Measurements from ENCODE around the gene IQSEC2. TPM values are rescaled to one million over a fixed set of nuclear protein-coding genes. Genes with fewer than 3 reads are reported as not detected.

Gene IQSEC2
- total RNA-seq, 1 experiment from 2014 or later, result not detected

DNA sequence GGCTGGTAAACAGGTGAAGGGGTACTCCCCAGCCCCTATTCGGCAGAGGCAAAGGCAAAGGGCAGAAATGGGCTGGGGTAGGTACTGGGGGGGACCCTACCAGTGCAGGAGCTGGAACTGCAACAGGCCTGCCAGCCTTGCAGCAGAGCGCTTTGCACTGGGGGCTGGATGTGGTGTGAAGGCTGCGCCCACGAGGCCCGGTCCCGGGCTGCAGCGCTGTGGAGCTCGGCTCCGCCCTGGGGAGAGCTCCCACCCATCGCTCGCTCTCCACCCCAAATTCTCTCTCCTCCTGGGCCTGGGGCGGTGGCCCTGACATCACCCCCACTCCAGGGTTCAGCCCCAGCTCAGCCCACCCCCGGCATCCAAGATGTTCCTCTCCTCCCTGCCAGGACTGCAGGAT, 24.2 kb downstream of the IQSEC2 start:
- Histone ChIP-seq H3K9ac (ENCODE audit: low read length) (no peak overlapping the region), H3K4me3 (ENCODE audit: low read length) (no peak overlapping the region), H3K4me2 (ENCODE audit: low read depth, low read length, poor library complexity, severe bottlenecking) (no peak overlapping the region), H3K4me1 (ENCODE audit: low read length) (no peaks in the 10 kb centered on the region), H3K27me3 (ENCODE audit: low read length) (no peaks in the 10 kb centered on the region), H3K27ac (ENCODE audit: low read length) (no peak overlapping the region), H3K79me2 (ENCODE audit: low read length) (no peaks in the 10 kb centered on the region), H3K36me3 (ENCODE audit: insufficient read depth, low read length) (no peaks in the 10 kb centered on the region), H2AFZ (ENCODE audit: low read length) (no peak overlapping the region), H3K9me2 (replicated peaks; ENCODE audit: insufficient read depth, low read length) (no peaks in the 10 kb centered on the region), H4K20me1 (ENCODE audit: insufficient read depth, low read depth, low read length) (no peaks in the 10 kb centered on the region), H3K9me3 (ENCODE audit: low read length) (no peaks in the 10 kb centered on the region)
- no peak for DNase-seq

DNA sequence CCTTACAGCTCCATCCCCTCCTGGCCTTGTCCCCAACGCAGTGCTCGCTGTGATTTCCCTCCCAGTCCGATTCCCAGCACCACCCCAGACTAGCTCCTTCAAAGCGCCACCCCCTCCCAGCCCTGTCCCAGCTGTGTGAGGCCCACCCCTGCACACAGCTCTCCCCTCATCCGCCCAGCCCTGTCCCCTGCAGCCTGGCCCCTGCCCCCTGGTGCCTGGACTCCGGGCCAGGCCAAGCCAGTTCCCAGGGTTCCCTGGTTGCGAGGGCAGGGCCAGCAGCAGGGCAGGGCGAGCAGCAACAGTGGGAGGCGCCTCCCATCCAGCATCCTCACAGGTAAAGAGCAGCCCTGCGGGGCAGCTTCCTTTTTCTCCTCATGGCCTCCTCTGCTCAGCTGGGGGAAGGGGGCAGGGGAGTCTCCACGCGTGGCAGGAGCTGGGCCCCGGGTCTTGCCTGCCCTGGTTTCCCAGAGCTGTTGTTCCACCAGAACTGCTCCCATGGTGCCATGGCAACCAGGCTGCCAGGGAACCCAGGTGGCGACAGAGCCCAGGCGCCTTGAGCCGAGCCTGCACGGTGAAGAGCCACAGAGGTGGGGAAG, 24.8 kb downstream of the IQSEC2 start:
- Histone ChIP-seq H4K20me1 (ENCODE audit: insufficient read depth, low read depth, low read length) (no peaks in the 10 kb centered on the region), H3K9me2 (replicated peaks; ENCODE audit: insufficient read depth, low read length) (no peaks in the 10 kb centered on the region), H3K4me1 (ENCODE audit: low read length) (no peaks in the 10 kb centered on the region), H3K79me2 (ENCODE audit: low read length) (no peaks in the 10 kb centered on the region), H3K27ac (ENCODE audit: low read length) (no peak overlapping the region), H2AFZ (ENCODE audit: low read length) (no peak overlapping the region), H3K36me3 (ENCODE audit: insufficient read depth, low read length) (no peaks in the 10 kb centered on the region), H3K4me3 (ENCODE audit: low read length) (no peak overlapping the region), H3K9me3 (ENCODE audit: low read length) (no peaks in the 10 kb centered on the region), H3K4me2 (ENCODE audit: low read depth, low read length, poor library complexity, severe bottlenecking) (no peak overlapping the region), H3K27me3 (ENCODE audit: low read length) (no peaks in the 10 kb centered on the region), H3K9ac (ENCODE audit: low read length) (no peak overlapping the region)
- DNase-seq, result no peak

- Histone ChIP-seq H2AFZ (ENCODE audit: low read length) (no peak overlapping the region), H3K79me2 (ENCODE audit: low read length) (no peaks in the 10 kb centered on the region), H3K4me1 (ENCODE audit: low read length) (no peaks in the 10 kb centered on the region), H3K4me2 (ENCODE audit: low read depth, low read length, poor library complexity, severe bottlenecking) (no peak overlapping the region), H3K4me3 (ENCODE audit: low read length) (no peak overlapping the region), H3K27me3 (ENCODE audit: low read length) (no peaks in the 10 kb centered on the region), H3K27ac (ENCODE audit: low read length) (no peak overlapping the region), H3K9ac (ENCODE audit: low read length) (no peak overlapping the region), H3K9me2 (replicated peaks; ENCODE audit: insufficient read depth, low read length) (no peaks in the 10 kb centered on the region), H3K9me3 (ENCODE audit: low read length) (no peaks in the 10 kb centered on the region), H4K20me1 (ENCODE audit: insufficient read depth, low read depth, low read length) (no peaks in the 10 kb centered on the region), H3K36me3 (ENCODE audit: insufficient read depth, low read length) (no peaks in the 10 kb centered on the region)
- no peak for DNase-seq
These were observed 25.6 kb downstream of the IQSEC2 start for GRCh38 chrX:53255738-53256191.

DNA sequence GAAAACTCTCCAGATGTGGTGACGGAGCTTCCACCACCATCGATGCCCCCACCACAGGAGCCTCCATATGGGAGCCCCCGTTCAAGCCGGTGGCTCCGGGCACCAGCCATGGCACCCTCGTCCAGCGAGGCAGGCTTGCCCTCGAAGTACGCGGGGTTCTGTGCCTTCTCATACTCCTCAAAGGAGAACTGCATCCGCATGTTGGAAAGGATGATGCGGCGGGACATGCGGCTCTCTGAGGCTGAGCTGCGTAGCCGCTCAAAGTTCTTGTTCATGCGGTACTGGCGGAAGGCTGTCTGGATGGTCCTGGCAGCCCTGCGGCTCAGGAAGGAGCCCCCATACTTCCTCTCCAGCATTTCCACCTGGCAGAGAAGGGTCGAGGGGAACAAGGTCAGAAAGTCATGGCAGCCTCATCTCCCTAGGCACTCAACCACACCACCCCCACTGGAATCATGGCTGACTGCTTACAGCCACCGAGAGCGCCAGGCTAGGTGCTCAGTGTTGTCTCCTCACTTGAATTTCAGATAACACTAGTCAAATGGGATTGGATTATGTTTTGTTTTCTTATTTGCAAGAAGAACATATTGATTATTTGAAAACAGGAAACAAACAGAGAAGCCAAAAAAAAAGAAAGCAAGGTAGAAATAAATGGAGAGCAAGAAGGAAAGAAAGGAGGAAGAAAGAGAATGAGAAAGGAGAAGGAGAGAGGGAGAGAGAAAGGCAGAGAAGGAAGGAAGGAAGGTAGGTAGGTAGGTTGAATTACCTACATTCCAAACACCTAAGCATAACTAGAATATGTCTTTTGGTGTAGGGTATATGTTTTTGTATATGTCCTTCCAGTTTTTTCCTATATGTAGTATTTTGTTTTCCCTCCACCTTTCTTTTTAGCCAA, 26.6 kb downstream of the IQSEC2 start:
- Histone ChIP-seq H3K4me3 (ENCODE audit: low read length) (no peak overlapping the region), H2AFZ (ENCODE audit: low read length) (no peak overlapping the region), H3K9ac (ENCODE audit: low read length) (no peak overlapping the region), H3K4me2 (ENCODE audit: low read depth, low read length, poor library complexity, severe bottlenecking) (no peak overlapping the region), H4K20me1 (ENCODE audit: insufficient read depth, low read depth, low read length) (no peaks in the 10 kb centered on the region), H3K27ac (ENCODE audit: low read length) (no peak overlapping the region), H3K9me2 (replicated peaks; ENCODE audit: insufficient read depth, low read length) (no peaks in the 10 kb centered on the region), H3K27me3 (ENCODE audit: low read length) (no peaks in the 10 kb centered on the region), H3K9me3 (ENCODE audit: low read length) (no peaks in the 10 kb centered on the region), H3K4me1 (ENCODE audit: low read length) (no peaks in the 10 kb centered on the region), H3K79me2 (ENCODE audit: low read length) (no peaks in the 10 kb centered on the region), H3K36me3 (ENCODE audit: insufficient read depth, low read length) (no peaks in the 10 kb centered on the region)
- DNase-seq, result no peak

DNA sequence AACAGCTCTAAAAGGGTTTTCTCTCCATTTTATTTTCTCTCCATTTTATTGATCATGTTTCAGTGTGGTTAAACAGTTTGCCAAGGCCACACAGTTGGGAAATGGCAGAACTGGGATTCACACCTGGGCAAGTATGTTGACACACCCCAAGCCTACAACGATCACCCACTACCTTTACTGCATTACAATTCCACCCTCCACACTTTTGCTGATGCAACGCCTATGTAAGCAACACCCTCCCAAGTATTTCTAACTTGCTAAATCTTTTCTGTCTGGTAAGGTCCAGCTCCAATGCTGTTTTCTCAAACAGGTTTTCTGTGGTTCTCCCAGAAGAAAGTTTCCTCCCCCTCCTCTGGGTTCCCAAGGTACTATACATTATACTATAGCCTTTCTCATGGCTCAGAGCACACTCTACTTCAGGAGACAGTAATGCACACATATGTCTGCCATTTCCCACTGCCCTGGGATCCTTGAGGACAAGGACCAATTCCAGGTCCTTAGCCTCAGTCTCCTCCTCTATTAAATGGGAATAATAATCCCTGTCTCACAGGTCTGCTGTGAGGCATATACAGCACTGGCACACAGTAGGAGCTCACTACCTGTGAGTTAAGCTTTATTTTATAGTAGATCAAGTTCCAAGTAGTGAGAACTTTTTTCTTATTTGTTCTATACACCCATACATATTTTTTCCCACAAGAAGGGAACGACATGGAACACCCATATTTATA, 27.9 kb downstream of the IQSEC2 start:
- Histone ChIP-seq H3K4me2 (ENCODE audit: low read depth, low read length, poor library complexity, severe bottlenecking) (no peak overlapping the region), H4K20me1 (ENCODE audit: insufficient read depth, low read depth, low read length) (no peaks in the 10 kb centered on the region), H3K27me3 (ENCODE audit: low read length) (no peaks in the 10 kb centered on the region), H3K79me2 (ENCODE audit: low read length) (no peaks in the 10 kb centered on the region), H2AFZ (ENCODE audit: low read length) (no peak overlapping the region), H3K27ac (ENCODE audit: low read length) (no peak overlapping the region), H3K9me3 (ENCODE audit: low read length) (no peaks in the 10 kb centered on the region), H3K9ac (ENCODE audit: low read length) (no peak overlapping the region), H3K4me3 (ENCODE audit: low read length) (no peak overlapping the region), H3K4me1 (ENCODE audit: low read length) (no peaks in the 10 kb centered on the region), H3K9me2 (replicated peaks; ENCODE audit: insufficient read depth, low read length) (no peaks in the 10 kb centered on the region), H3K36me3 (ENCODE audit: insufficient read depth, low read length) (no peaks in the 10 kb centered on the region)
- DNase-seq, result no peak

DNA sequence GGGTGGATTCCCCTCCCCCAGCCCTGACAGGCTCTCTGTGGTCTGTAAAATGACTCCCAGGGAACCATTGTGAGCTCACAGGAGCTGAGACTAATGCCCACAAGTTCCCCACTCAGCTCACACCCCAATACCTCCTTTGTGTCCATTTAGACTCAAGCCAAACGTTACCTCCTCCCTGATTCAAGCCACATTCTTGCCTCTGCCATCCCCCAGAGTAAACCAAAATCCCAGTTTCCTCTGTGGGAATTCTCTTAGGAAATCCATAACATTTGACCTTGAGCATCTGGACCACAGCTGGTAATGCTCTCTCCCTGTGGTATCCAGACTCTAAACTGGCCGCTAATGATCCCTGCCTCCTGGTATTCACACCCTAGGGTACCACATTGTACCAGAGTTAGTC, 30.1 kb downstream of the IQSEC2 start:
- Histone ChIP-seq H3K27ac (ENCODE audit: low read length) (no peak overlapping the region), H3K36me3 (ENCODE audit: insufficient read depth, low read length) (no peaks in the 10 kb centered on the region), H2AFZ (ENCODE audit: low read length) (no peak overlapping the region), H3K4me2 (ENCODE audit: low read depth, low read length, poor library complexity, severe bottlenecking) (no peak overlapping the region), H3K9me3 (ENCODE audit: low read length) (no peaks in the 10 kb centered on the region), H3K27me3 (ENCODE audit: low read length) (no peaks in the 10 kb centered on the region), H4K20me1 (ENCODE audit: insufficient read depth, low read depth, low read length) (no peaks in the 10 kb centered on the region), H3K79me2 (ENCODE audit: low read length) (no peaks in the 10 kb centered on the region), H3K9me2 (replicated peaks; ENCODE audit: insufficient read depth, low read length) (no peaks in the 10 kb centered on the region), H3K9ac (ENCODE audit: low read length) (no peak overlapping the region), H3K4me1 (ENCODE audit: low read length) (no peaks in the 10 kb centered on the region), H3K4me3 (ENCODE audit: low read length) (no peak overlapping the region)
- no peak for DNase-seq

- no peak overlapping the region for H3K4me3 ChIP-seq (ENCODE audit: low read length)
- H3K27ac ChIP-seq (ENCODE audit: low read length), result no peak overlapping the region
- H3K79me2 ChIP-seq (ENCODE audit: low read length), result no peaks in the 10 kb centered on the region
- no peaks in the 10 kb centered on the region for H3K36me3 ChIP-seq (ENCODE audit: insufficient read depth, low read length)
- no peak overlapping the region for H2AFZ ChIP-seq (ENCODE audit: low read length)
- H3K27me3 ChIP-seq (ENCODE audit: low read length), result no peaks in the 10 kb centered on the region
- no peaks in the 10 kb centered on the region for H3K9me3 ChIP-seq (ENCODE audit: low read length)
- H3K9ac ChIP-seq (ENCODE audit: low read length), result no peak overlapping the region
- H3K4me1 ChIP-seq (ENCODE audit: low read length), result no peaks in the 10 kb centered on the region
- DNase-seq, result no peak
- no peak overlapping the region for H3K4me2 ChIP-seq (ENCODE audit: low read depth, low read length, poor library complexity, severe bottlenecking)
- H4K20me1 ChIP-seq (ENCODE audit: insufficient read depth, low read depth, low read length), result no peaks in the 10 kb centered on the region
- no peaks in the 10 kb centered on the region for H3K9me2 ChIP-seq (replicated peaks; ENCODE audit: insufficient read depth, low read length)
These were observed 30.8 kb downstream of the IQSEC2 start for GRCh38 chrX:53250556-53250955.

DNA sequence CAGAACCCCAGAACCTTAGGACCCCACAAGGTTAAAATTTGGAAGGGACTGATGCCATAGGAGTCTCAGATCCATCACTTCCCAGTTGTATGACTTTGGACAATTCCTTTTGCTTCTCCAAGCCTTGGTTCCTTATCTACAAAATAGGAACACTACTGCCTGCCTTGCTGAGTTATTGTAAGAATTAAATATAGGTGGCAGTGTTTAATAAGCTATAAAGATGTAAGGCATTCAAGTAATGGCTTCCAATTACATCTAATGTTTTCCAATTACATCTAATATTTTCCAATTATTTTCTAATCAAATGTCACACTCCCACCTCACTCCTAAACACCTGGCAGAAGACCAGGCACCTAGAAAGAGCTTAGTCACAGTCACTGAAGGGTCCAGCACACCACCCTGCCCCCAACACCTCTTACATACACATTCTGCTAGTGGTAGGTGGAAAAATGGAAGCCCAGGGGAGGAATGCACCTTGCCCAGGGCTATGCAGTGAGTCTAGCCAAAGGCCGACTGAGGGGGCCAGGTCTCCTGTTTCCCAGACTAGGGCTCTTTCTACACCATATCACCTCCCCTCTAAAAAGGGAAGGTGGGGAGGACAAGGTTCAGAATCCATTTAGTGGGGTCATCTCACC, 31.9 kb downstream of the IQSEC2 start:
- Histone ChIP-seq H3K4me1 (ENCODE audit: low read length) (no peaks in the 10 kb centered on the region), H3K9me3 (ENCODE audit: low read length) (no peaks in the 10 kb centered on the region), H3K36me3 (ENCODE audit: insufficient read depth, low read length) (no peaks in the 10 kb centered on the region), H4K20me1 (ENCODE audit: insufficient read depth, low read depth, low read length) (no peaks in the 10 kb centered on the region), H3K79me2 (ENCODE audit: low read length) (no peaks in the 10 kb centered on the region), H3K27ac (ENCODE audit: low read length) (no peak overlapping the region), H2AFZ (ENCODE audit: low read length) (no peak overlapping the region), H3K9ac (ENCODE audit: low read length) (no peak overlapping the region), H3K9me2 (replicated peaks; ENCODE audit: insufficient read depth, low read length) (no peaks in the 10 kb centered on the region), H3K4me3 (ENCODE audit: low read length) (no peak overlapping the region), H3K27me3 (ENCODE audit: low read length) (no peaks in the 10 kb centered on the region), H3K4me2 (ENCODE audit: low read depth, low read length, poor library complexity, severe bottlenecking) (no peak overlapping the region)
- DNase-seq, result no peak

Data from Karpas-422 (cell line).